HCT116 (cell line): ENCODE data around the gene ARHGEF11. TPM values are rescaled to one million over a fixed set of nuclear protein-coding genes. Genes with fewer than 3 reads are reported as not detected.
A peak's percentile ranks its signal among the peaks of the same experiment; 100 is the strongest.

ENCODE experiments used
- ATAC-seq: fragments of 200-7000 bp; cut with Tn5 transposase; 2 replicates; pipeline ENCODE4 v1.9.1; 2020; ENCODE audit warnings: mild to moderate bottlenecking, moderate library complexity
- BruUV-seq: library from RNA; stranded (reverse); fragments of 400-500 nt; replicated peaks from 2 replicates; lab custom pipeline; 2021; lab: Mats Ljungman, UMichigan
- CTCF ChIA-PET: fragments of 300-600 bp; sonication (Branson Sonifier 250); formaldehyde crosslinking; loops from one replicate; lab custom pipeline; 2021; ENCODE audit warnings: antibody characterized with exemption; lab: Charles Lee
- POLR2A ChIA-PET: fragments of 300-600, 350-600 bp; sonication (Branson Sonifier 250); formaldehyde crosslinking; loops from one replicate; lab custom pipeline; 2021; ENCODE audit warnings: antibody characterized with exemption; lab: Charles Lee
- RAD21 ChIA-PET, 2 experiments: fragments of 300-600 bp; sonication (Branson Sonifier 250); formaldehyde crosslinking; loops; one replicate each; lab custom pipeline; 2023; ENCODE audit warnings: low total read pairs in 2 of 2; ENCODE audit not compliant: uncharacterized antibody in 2 of 2, unreplicated experiment in 2 of 2, low non-redundant PET in 1 of 2; lab: Charles Lee
- DNase-seq: peaks from one replicate; pipeline ENCODE4 v3.0.0-alpha.2; 2010; ENCODE audit warnings: low read depth, low spot score
- H2AFZ ChIP-seq: fragments of 200-600 bp; shearing (Covaris generic), sonication (generic); 2 replicates; pipeline ENCODE4 v1.6.1; 2017; ENCODE audit warnings: low read depth, mixed run types, mixed read lengths, antibody characterized with exemption, low read length; ENCODE audit not compliant: poor library complexity, severe bottlenecking
- H3K27ac ChIP-seq: 2 replicates; pipeline ENCODE4 v1.5.1; 2012; ENCODE audit warnings: low read depth, low read length
- H3K27me3 ChIP-seq: fragments of 200-600 bp; sonication (generic); 2 replicates; pipeline ENCODE4 v1.6.1; 2016; ENCODE audit warnings: mixed run types, low read length, mixed read lengths; ENCODE audit not compliant: insufficient read depth
- H3K36me3 ChIP-seq, 2 experiments: fragments of 200-500 bp in 1 of 2; fragments of 200-600 bp in 1 of 2; sonication (Bioruptor generic) in 1 of 2; sonication (generic) in 1 of 2; 2 replicates each; pipeline versions ENCODE4 v1.5.1 to v1.6.1; 2014 to 2016; ENCODE audit warnings: low read length in 2 of 2, inconsistent platforms in 1 of 2, mixed read lengths in 1 of 2, mixed run types in 1 of 2; ENCODE audit not compliant: insufficient read depth in 2 of 2, control insufficient read depth in 1 of 2
- H3K4me1 ChIP-seq, 2 experiments: fragments of 200-600 bp in 1 of 2; sonication (generic) in 1 of 2; 2 replicates each; pipeline versions ENCODE4 v1.5.1 to v1.6.1; 2012 to 2017; ENCODE audit warnings: low read length in 2 of 2, inconsistent platforms in 1 of 2, mild to moderate bottlenecking in 1 of 2, mixed read lengths in 1 of 2, mixed run types in 1 of 2, moderate library complexity in 1 of 2; ENCODE audit not compliant: insufficient read depth in 2 of 2, control insufficient read depth in 1 of 2
- H3K4me2 ChIP-seq: fragments of 200-600 bp; sonication (generic); 2 replicates; pipeline ENCODE4 v1.6.1; 2017; ENCODE audit warnings: mixed run types, low read length, mixed read lengths
- H3K4me3 ChIP-seq, 2 experiments: fragments of 200-600 bp in 1 of 2; sonication (generic) in 1 of 2; replicated peaks in 1 of 2; 2 replicates each; pipeline ENCODE4 v1.5.1; 2011 to 2016; ENCODE audit warnings: low read length in 2 of 2, control low read depth in 1 of 2, low read depth in 1 of 2, mild to moderate bottlenecking in 1 of 2, mixed read lengths in 1 of 2, mixed run types in 1 of 2
- H3K79me2 ChIP-seq: fragments of 200-600 bp; sonication (generic); 2 replicates; pipeline ENCODE4 v1.6.1; 2017; ENCODE audit warnings: mild to moderate bottlenecking, mixed run types, low read length, moderate library complexity, mixed read lengths; ENCODE audit not compliant: insufficient read depth
- H3K9ac ChIP-seq: fragments of 200-600 bp; sonication (generic); 2 replicates; pipeline ENCODE4 v1.6.1; 2016; ENCODE audit warnings: low read length, mixed read lengths
- H3K9me2 ChIP-seq: fragments of 200-600 bp; sonication (generic), shearing (Covaris generic); 2 replicates; pipeline ENCODE4 v1.6.1; 2017; ENCODE audit warnings: mixed run types, mild to moderate bottlenecking, moderate library complexity; ENCODE audit not compliant: insufficient read depth
- H3K9me3 ChIP-seq, 2 experiments: fragments of 200-500 bp in 1 of 2; fragments of 200-600 bp in 1 of 2; sonication (Bioruptor generic) in 1 of 2; sonication (generic) in 1 of 2; 2 replicates each; pipeline ENCODE4 v1.6.1; 2014 to 2017; ENCODE audit warnings: low read length in 2 of 2, mixed read lengths in 2 of 2, inconsistent platforms in 1 of 2, low read depth in 1 of 2, mild to moderate bottlenecking in 1 of 2, mixed run types in 1 of 2, moderate library complexity in 1 of 2; ENCODE audit not compliant: control insufficient read depth in 1 of 2, insufficient read depth in 1 of 2
- H4K20me1 ChIP-seq: fragments of 200-600 bp; sonication (generic), shearing (Covaris generic); 2 replicates; pipeline ENCODE4 v1.6.1; 2017; ENCODE audit warnings: mixed run types, mild to moderate bottlenecking, moderate library complexity; ENCODE audit not compliant: insufficient read depth
- CBX3 ChIP-seq: IDR thresholded peaks from 2 replicates; pipeline ENCODE4 v1.6.1; 2012; ENCODE audit warnings: low read depth
- CEBPB ChIP-seq: IDR thresholded peaks from 2 replicates; pipeline ENCODE4 v1.6.1; 2012; ENCODE audit warnings: low read depth
- EZH2 ChIP-seq: fragments of 200-600 bp; sonication (generic); IDR thresholded peaks from 2 replicates; pipeline ENCODE4 v1.6.1; 2017; ENCODE audit warnings: antibody characterized with exemption, mixed run types
- EZH2phosphoT487 ChIP-seq: fragments of 200-600 bp; IDR thresholded peaks from 2 replicates; pipeline ENCODE4 v1.6.1; 2018; ENCODE audit warnings: antibody characterized with exemption, borderline replicate concordance
- POLR2A ChIP-seq: IDR thresholded peaks from 2 replicates; pipeline ENCODE4 v1.7.0; 2011; ENCODE audit warnings: borderline replicate concordance; ENCODE audit not compliant: insufficient read depth, insufficient read length; ENCODE audit errors: extremely low read depth
- POLR2AphosphoS5 ChIP-seq: IDR thresholded peaks from 2 replicates; pipeline ENCODE4 v1.6.1; 2011; ENCODE audit warnings: mild to moderate bottlenecking, low read depth, low read length, moderate library complexity
- RAD21 ChIP-seq: IDR thresholded peaks from 2 replicates; pipeline ENCODE4 v1.6.1; 2012; ENCODE audit warnings: low read depth, mild to moderate bottlenecking
- SP1 ChIP-seq: IDR thresholded peaks from 2 replicates; pipeline ENCODE4 v1.6.1; 2012; ENCODE audit warnings: low read depth
- SRF ChIP-seq: IDR thresholded peaks from 2 replicates; pipeline ENCODE4 v1.6.1; 2012; ENCODE audit warnings: low read depth
- TCF7L2 ChIP-seq: IDR thresholded peaks from 2 replicates; pipeline ENCODE4 v1.7.0; 2011; ENCODE audit warnings: borderline replicate concordance, inconsistent platforms; ENCODE audit not compliant: insufficient read depth, insufficient read length; ENCODE audit errors: extremely low read depth
- ZBTB33 ChIP-seq: IDR thresholded peaks from 2 replicates; pipeline ENCODE4 v1.6.1; 2011; ENCODE audit warnings: mild to moderate bottlenecking, low read length, moderate library complexity; ENCODE audit not compliant: insufficient replicate concordance; ENCODE audit errors: extremely low read depth
- intact Hi-C: fragments of 100-400 bp; cut with micrococcal nuclease; formaldehyde crosslinking; loops from 2 replicates; pipeline ENCODE4 v1.10.0; 2022
- total RNA-seq: library from RNA; stranded (reverse); gene quantifications from one replicate; pipeline ENCODE4 v1.2.1, GENCODE V29; 2021; ENCODE audit not compliant: unreplicated experiment

The ARHGEF11 gene
- total RNA-seq, 1 experiment from 2014 or later: 28.9 TPM

DNA sequence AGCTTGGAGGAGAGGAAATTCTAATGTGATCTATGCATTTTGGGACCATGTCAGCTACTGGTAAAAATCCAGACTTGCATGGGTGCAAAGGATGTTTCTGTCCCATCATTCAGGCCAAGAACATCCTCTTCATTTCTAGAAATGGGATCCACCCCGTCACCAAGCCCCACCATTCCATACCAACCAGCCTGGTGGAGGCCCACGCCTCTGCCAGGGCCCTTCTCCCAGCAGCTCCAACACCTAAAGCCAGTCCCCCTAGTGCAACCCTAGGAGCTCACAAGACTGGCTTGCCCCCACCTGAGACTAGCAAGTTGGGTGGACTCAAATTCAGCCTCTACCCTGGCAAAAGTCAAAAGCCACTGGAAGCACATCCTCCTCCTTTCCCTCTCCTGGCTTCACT is 1.9 kb downstream of the ARHGEF11 start:
- CTCF ChIA-PET: no interaction called here
- no peaks in the 10 kb centered on the region for H3K36me3 ChIP-seq
- no peaks in the 10 kb centered on the region; the same call in 1 of the 2 replicates for H4K20me1 ChIP-seq
- TF ChIP-seq SP1 (no peak), TCF7L2 (no peak), SRF (no peak), EZH2phosphoT487 (no peak), ZBTB33 (no peak)
- TF ChIP-seq, all 23 proteins: peak for 0
- DNase-seq (no peak), ATAC-seq (no peak)
- no peak overlapping the region for H2AFZ ChIP-seq
- intact Hi-C loops: no loop called here
- H3K4me3 ChIP-seq: no peak overlapping the region
- peaks cover 65% of the 10 kb centered on the region for H3K79me2 ChIP-seq
- no peak overlapping the region for H3K9ac ChIP-seq
- ChIA-PET RAD21 (interaction anchor here in 1 of 2 experiments (0.7 kb wide), 1 partner anchor 31 kb away, joined by 3 read pairs; no protein-coding TSS in a partner anchor), POLR2A (interaction anchor here (0.5 to 0.7 kb wide), 3 partner anchors 9 to 112 kb away, joined by 3 to 4 read pairs (median 3); no protein-coding TSS in a partner anchor)
- no TSS peak for BruUV-seq
- no peaks in the 10 kb centered on the region for H3K27me3 ChIP-seq
- peak overlapping the region; percentile 92 for H3K4me2 ChIP-seq
- H3K9me3 ChIP-seq: no peaks in the 10 kb centered on the region
- H3K9me2 ChIP-seq: no peaks in the 10 kb centered on the region
- H3K4me1 ChIP-seq: peaks cover 13 to 26% of the 10 kb centered on the region in 2 experiments
- no peak overlapping the region for H3K27ac ChIP-seq

GRCh38 chr1:157042846-157043245 is 2.7 kb downstream of the ARHGEF11 start:
- no peak overlapping the region for H3K9ac ChIP-seq
- no peaks in the 10 kb centered on the region for H3K9me2 ChIP-seq
- no peak overlapping the region for H3K4me3 ChIP-seq
- H3K27me3 ChIP-seq: no peaks in the 10 kb centered on the region
- DNase-seq: no peak
- no peaks in the 10 kb centered on the region; the same call in 1 of the 2 replicates for H4K20me1 ChIP-seq
- H3K27ac ChIP-seq: no peak overlapping the region
- H3K79me2 ChIP-seq: peaks cover 74% of the 10 kb centered on the region
- ChIA-PET POLR2A (no interaction called here), RAD21 (no interaction called here)
- no peaks in the 10 kb centered on the region for H3K9me3 ChIP-seq
- no TSS peak for BruUV-seq
- H3K36me3 ChIP-seq: no peaks in the 10 kb centered on the region
- H2AFZ ChIP-seq: no peak overlapping the region
- intact Hi-C loops: no loop called here
- H3K4me2 ChIP-seq: no peak overlapping the region
- TF ChIP-seq POLR2A: no peak
- no peak for TF ChIP-seq EZH2
- no peak for TF ChIP-seq RAD21
- TF ChIP-seq SRF: no peak
- TF ChIP-seq POLR2AphosphoS5: no peak
- no peak for TF ChIP-seq CBX3
- TF ChIP-seq CEBPB: no peak
- TF ChIP-seq ZBTB33: no peak
- TF ChIP-seq, all 23 proteins: peak for 0
- ATAC-seq: no peak
- H3K4me1 ChIP-seq: peaks cover 13 to 26% of the 10 kb centered on the region in 2 experiments
- CTCF ChIA-PET: no interaction called here
